Renal pelvis (tissue), 12 donors: ENCODE measurements around the gene SCN3B. TPM values are rescaled to one million over a fixed set of nuclear protein-coding genes. Genes with fewer than 3 reads are reported as not detected.

Source experiments
- DNase-seq: peaks from one replicate; pipeline ENCODE4 v3.0.0-alpha.2; 2013
- long read RNA-seq, 16 experiments: transcript quantifications; one replicate each; lab custom pipeline, GENCODE V29; 2026
- polyA plus RNA-seq, 3 donors: library from polyadenylated mRNA; unstranded; fragments of 120-200 nt; gene quantifications; one replicate each; pipeline ENCODE4 v1.2.1, GENCODE V29; 2013; ENCODE audit not compliant: insufficient read length in 3 of 3

SCN3B gene
- 1 to 10 TPM; 1.4 to 2.1 (median 1.6) TPM for polyA plus RNA-seq
- long read RNA-seq, donor 1 = 0 reads
- long read RNA-seq, donor 2, full-length matches to known transcripts = 1 of 1 reads
- long read RNA-seq, donor 2, partial matches to known transcripts = 0 of 1 reads
- long read RNA-seq, donor 2, other reads (novel, unspliced or antisense) = 0 of 1 reads
- long read RNA-seq, donor 3 = 0 reads
- long read RNA-seq, donor 4 = 0 reads
- long read RNA-seq, donor 5 = 0 reads
- long read RNA-seq, donor 6 = 0 reads
- long read RNA-seq, donor 7, full-length matches to known transcripts = 1 of 1 reads
- long read RNA-seq, donor 7, partial matches to known transcripts = 0 of 1 reads
- long read RNA-seq, donor 7, other reads (novel, unspliced or antisense) = 0 of 1 reads
- long read RNA-seq, donor 8 = 0 reads
- long read RNA-seq, donor 9, full-length matches to known transcripts = 1 of 1 reads
- long read RNA-seq, donor 9, partial matches to known transcripts = 0 of 1 reads
- long read RNA-seq, donor 9, other reads (novel, unspliced or antisense) = 0 of 1 reads
- long read RNA-seq, donor 10, full-length matches to known transcripts = 1 of 1 reads
- long read RNA-seq, donor 10, partial matches to known transcripts = 0 of 1 reads
- long read RNA-seq, donor 10, other reads (novel, unspliced or antisense) = 0 of 1 reads
- long read RNA-seq, donor 11 = 0 reads
- long read RNA-seq, donor 12 = 0 reads
- long read RNA-seq, donor 13 = 0 reads
- long read RNA-seq, donor 14 = 0 reads
- long read RNA-seq, donor 15, full-length matches to known transcripts = 1 of 1 reads
- long read RNA-seq, donor 15, partial matches to known transcripts = 0 of 1 reads
- long read RNA-seq, donor 15, other reads (novel, unspliced or antisense) = 0 of 1 reads
- long read RNA-seq, donor 16 = 0 reads

GRCh38 chr11:123654566-123655081 is at the start of gene SCN3B:
TSS of gene SCN3B (minus strand) at chr11:123654624. CDS start at chr11:123653801, 823 bp downstream.
- DNase-seq = peak; percentile 79

DNA sequence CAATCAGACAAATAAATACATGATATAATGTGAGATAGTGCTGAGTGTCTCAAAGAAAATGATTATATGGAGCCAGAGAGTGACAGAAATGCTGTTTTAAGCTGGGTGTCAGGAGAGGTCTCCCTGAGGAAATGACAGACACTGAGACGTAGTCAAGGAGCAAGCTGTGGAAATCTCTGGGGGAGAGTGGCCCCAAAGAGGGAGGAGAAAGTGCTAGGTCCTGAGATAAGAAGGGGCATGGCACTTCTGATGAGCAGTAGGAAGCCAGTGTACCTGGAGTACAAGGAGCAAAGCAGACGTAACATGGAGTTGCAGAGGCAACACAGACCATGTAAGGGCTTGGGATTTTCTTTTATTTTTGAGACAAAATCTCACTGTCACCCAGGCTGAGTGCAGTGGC is 48.3 kb upstream of the SCN3B start:
- DNase-seq = no peak

- DNase-seq = peak; percentile 16
Observed at GRCh38 chr11:123702139-123702538, 47.7 kb upstream of the SCN3B start.

- DNase-seq = no peak
Observed at GRCh38 chr11:123700772-123701171, 46.3 kb upstream of the SCN3B start.

DNA sequence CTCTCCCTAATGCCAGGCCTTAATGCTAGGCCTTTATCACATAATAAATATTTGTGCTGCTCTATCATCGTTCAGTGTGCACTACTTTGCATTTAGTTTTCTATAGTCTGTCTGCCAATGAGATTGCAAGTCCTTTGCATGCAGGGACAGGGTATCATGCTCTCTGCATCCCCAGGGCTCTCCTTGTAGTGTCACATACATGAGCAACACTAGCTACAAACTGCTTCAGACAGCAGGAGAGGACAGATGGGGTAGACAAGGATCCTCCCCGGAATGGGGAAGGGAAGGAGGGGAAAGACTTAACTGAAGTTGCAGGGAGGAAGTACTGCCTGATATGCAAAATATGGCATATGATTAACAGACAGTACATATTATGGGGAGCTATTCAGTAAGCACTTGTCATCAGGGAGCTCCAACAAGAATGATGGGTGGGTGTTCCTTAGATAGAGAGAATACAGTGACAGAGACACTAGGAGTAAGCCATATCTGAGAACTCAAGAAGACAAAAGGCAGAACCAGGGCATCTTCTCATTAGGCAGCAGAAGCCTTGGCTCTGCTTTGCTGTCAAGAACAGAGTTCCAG is 44.2 kb upstream of the SCN3B start:
- DNase-seq = no peak

- DNase-seq = no peak
Observed at GRCh38 chr11:123696183-123696582, 41.8 kb upstream of the SCN3B start.

GRCh38 chr11:123695231-123695630 is 40.8 kb upstream of the SCN3B start:
- DNase-seq = no peak

GRCh38 chr11:123694551-123694950 is 40.1 kb upstream of the SCN3B start:
- no peak for DNase-seq

DNA sequence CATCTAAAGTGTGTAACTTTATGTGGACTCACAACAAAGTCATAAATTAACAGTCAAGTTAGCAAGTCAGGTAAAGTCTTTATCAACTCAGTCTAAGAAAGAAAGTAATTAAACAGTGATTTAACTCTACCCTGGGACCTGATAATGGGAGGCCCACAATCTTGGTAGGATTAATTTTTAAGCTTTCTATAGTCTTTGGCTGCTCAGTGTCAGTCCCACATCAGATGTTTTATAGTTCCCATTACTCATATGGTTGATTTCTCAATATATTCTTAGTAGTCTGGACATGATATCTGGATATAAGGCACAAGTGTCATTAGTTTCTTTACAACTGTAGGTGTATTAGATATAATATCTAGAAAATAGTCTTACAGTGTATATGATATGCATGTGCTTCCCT is 38.5 kb upstream of the SCN3B start:
- no peak for DNase-seq

- DNase-seq = no peak
Observed at GRCh38 chr11:123690485-123690884, 36.1 kb upstream of the SCN3B start.

- no peak for DNase-seq
Observed at GRCh38 chr11:123684601-123685000, 30.2 kb upstream of the SCN3B start.

DNA sequence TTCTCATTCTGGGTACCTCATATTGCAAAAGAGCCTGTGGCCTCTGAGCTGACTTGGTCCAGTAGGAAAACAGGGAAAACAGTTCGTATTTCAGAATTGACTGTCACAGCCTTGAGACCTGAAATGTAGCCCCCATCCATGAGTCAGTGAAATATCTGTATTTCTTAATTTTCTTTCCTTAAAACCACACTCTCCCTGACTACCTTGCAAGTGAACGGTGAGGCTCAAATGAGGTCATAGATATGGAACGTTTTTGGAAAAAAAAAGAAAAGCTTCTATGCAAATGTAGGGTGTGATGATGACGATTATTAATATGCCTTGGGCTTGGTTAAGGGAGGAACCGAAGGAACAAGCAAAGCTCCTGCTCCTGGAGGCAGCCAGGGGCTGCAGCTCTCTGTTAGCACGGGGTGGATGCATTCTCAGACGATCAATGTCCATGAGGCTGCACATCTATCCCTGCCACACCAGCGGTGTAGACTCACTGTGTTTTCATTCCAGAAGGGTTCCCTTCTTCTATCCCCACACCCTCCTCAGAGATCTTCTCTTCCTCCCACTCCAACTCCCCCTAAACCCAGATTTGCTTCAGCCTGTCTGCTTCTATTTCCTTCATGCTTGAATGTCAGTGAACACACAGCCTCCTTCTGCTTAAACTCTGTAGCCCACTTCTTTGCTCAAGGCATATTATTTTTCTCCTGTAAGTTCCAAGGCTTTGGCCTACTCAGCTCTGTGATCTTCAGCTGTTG is 29.2 kb upstream of the SCN3B start:
- no peak for DNase-seq

- peak; percentile 24 for DNase-seq
Observed at GRCh38 chr11:123682696-123683410, 28.4 kb upstream of the SCN3B start.

DNA sequence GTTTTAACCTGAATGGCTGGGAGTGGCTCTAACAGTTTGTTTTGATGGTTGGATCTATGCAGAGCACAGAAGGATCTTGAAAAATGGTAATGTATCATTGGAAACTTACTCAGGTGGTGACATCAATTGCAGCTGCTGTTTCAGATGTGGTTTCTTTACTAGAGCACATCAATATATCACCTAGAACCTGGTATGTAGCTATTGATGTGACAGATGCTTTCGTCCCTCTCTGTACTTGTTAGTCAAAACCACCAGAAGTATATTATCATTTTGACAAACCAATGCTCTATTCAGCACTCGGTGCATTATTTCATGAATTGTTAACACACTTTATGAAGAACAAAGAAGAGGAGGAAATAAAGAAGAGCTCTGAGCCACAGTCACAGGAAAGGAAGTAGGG is 26.6 kb upstream of the SCN3B start:
- DNase-seq = no peak

DNA sequence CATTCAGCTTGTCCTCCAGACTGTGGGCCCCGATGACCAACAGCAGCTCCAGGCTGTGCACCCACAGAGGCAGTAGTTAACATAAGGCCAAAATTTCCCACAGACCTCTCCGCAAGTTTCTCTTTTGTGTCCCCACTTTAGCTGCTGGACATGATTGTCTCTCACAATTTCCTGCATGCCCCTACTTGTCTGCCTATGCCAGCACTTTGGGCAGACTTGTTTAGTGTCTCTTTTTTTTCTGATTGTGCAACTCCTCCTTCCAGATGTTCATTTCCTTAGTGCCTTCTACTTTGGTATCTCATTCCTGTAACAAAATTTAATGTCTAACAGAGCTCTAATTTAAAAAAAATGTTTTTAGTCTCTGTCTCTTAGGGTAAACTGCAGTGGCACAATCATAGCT is 23.8 kb upstream of the SCN3B start:
- no peak for DNase-seq

GRCh38 chr11:123677510-123677909 is 23.1 kb upstream of the SCN3B start:
- DNase-seq = no peak

- DNase-seq = no peak
Observed at GRCh38 chr11:123674297-123674696, 19.9 kb upstream of the SCN3B start.

GRCh38 chr11:123672568-123672967 is 18.1 kb upstream of the SCN3B start:
- DNase-seq = no peak

DNA sequence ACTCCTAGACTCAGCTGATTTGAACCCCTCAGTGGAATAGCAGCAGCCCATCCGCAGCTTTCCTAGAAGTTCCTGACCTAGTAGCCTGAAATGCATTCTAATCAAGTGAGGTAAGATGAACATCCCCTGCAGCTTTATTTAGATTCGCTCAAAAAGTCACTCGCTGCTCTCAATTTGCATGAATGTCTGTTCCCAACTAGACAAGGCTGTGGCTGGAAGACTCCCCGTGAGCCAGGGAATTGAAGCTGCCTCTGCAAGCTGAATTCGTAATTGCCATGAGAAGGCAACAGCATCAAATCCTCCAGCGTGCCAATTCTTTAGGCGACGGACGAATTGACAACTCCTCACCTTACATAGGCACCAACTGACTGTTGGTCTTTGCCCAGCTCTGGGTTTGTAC is 17.1 kb upstream of the SCN3B start:
- DNase-seq = no peak

DNA sequence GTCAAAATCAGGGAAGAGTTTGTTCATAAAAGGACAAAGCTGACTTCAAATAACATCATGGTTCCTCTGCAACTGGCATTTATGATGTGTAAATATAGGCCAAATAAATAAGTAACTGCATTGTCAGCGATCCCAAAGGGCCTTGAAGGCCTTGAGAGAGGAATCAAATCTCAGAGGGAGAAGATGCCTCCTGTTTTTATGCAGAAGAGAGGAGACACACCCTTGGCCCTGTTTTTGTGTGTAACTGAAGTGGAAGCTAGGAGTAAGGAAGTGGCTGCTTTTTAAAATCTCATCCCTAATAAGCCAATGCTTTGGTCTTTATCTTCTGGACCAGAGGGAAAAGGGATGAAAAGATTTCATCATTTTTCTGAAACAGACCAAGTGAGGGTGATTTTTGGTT is 15.7 kb upstream of the SCN3B start:
- no peak for DNase-seq

DNA sequence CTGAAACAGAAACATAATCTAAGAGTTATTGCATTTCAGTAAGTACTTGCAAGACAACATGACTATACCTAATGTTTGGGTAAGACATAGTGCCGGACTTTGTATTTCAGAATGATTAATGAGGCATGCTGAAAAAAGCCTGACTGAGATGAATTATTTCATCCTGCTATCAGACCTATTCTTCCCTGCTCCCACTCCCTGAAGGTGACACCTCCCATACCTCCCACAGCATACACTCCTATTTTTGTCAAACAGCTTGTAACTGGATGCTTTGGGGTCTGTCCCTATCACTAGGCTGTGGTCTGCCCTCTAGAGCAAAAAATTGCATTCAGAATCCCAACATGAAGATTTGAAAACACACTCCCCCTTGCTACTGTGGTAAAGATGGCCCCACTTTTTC is 10.9 kb upstream of the SCN3B start:
- DNase-seq = peak; percentile 47
